Measurements from ENCODE around the gene TLDC2.

DNA sequence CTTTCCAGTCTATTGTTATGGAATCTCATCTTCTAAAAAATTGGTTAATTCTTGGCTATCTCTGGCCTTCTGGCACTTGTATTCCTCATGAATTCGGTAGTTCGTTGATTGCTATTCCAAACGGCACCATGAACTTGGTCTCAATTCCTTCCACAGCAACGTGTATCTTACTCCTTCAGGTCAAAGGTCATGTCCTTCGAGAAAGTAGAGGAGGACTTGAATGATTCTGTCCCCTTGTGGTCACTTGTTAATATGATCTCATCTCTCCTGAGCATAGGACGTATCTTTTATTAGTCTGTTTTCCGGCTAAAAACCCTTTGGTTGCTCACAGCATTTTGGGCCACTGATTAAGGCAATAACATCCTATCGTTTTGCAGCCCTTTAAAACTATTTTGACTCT lies 9.4 kb downstream of the TLDC2 start:
- TF ChIP-seq, protein P1, sequence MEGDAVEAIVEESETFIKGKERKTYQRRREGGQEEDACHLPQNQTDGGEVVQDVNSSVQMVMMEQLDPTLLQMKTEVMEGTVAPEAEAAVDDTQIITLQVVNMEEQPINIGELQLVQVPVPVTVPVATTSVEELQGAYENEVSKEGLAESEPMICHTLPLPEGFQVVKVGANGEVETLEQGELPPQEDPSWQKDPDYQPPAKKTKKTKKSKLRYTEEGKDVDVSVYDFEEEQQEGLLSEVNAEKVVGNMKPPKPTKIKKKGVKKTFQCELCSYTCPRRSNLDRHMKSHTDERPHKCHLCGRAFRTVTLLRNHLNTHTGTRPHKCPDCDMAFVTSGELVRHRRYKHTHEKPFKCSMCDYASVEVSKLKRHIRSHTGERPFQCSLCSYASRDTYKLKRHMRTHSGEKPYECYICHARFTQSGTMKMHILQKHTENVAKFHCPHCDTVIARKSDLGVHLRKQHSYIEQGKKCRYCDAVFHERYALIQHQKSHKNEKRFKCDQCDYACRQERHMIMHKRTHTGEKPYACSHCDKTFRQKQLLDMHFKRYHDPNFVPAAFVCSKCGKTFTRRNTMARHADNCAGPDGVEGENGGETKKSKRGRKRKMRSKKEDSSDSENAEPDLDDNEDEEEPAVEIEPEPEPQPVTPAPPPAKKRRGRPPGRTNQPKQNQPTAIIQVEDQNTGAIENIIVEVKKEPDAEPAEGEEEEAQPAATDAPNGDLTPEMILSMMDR (IDR thresholded peaks at IDR 0.05) = peak; percentile 31
- no peak for TF ChIP-seq ZFX (IDR thresholded peaks at IDR 0.05; ENCODE audit: borderline replicate concordance)
